GM19240 (cell line): Measurements from ENCODE around the gene CDR2L.
A peak's percentile ranks its signal among the peaks of the same experiment; 100 is the strongest.
"Not testable (repeated sequence)": the region's sequence is repeated elsewhere in the genome, so short reads cannot be mapped to it uniquely, and the experiment has no call there.

ENCODE experiments used
- DNase-seq: peaks from one replicate; pipeline ENCODE4 v3.0.0; 2011; ENCODE audit warnings: low spot score; ENCODE audit not compliant: insufficient read length

The CDR2L gene

DNA sequence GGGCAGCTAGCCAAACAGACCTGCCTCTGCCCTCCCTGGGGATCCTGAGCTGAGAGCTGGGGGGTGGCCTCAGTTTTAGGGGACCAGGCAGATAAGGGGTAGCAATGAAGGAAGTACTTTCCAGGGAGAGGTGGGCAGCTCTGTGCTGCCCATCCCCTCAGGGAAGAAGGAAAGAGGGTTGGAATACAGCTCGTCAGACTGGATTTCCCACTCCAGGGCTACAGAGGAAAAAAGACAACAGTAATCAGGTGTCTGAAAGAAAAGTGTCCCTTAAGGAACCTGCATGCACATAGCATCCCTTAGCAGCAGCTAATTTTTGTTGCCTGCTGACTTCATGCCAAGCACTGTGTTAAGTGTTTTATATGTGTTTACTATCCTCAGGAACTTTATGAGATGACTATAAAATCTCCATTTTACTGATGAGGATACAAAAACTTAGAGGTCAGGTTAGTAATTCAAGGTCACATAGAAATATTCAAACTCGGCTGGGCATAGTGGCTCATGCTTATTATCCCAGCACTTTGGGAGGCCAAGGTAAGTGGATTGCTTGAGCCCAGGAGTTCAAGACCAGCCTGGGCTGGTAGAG is 21.8 kb downstream of the CDR2L start:
- no peak for DNase-seq

DNA sequence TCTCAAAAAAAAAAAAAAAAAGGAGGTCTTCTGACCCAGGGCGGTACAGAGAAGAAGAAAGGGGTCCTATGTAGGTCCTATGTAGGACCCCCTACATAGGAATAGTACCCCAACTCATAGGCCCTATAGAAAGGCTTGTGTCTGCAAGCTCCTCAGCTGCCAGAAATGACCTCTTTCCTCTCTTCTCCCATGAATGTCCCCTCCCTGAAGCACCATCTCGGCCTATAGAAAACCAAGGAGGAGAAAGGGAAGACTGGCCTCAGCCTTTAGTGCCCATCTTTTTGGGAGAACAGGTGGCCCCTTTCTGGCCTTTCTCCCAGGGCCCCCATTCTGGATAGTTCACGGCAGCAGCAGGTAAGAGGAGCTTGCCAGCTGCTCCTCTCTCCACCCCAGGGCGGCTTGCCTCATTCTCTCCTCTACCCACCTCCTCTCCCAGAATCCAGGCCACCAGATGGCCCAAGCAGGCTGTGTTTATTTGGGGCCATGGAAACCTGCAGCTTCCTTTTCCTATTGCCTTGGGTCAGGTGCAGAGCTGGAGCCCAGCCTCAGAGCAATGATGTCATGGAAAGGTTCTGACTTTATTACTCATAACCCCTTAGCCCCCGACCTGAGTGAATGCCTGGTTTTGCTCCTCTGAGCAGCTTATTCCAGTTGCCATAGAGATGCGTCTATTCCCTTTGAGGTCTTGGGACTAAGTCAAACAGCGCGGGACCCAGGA is 23.4 kb downstream of the CDR2L start:
- DNase-seq: no peak

DNA sequence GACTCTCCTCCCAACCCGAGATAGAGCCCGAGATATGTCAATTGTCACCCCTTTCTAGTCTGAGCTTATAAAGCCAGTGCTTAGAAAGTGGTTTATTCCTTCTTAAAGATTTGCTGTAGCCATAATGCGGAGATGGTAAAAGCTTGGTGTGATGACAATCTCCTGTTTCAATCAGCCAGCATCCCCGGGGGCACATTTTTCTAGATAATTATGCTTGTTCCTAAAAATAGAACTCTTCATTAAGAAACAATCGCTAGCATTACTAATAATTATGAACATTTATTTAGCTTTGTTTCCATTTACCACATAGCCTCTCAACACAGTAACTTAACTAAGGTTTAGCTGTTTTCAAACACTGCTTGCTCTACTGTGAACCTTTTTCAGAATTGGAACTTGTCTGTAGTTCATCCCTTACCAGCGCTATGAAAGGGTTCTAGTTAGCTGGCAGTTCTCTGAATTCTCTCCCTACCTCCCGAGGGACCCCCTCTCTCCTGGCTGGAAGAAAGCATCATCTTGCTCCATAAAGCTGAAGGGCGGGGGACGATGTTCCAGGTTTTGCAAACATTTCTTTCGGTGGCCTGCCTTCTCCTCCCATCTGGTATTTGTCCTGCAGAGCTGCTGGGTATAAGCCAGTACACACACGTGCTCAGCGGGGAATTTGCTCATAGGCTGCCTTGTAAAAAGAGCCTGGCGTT is 24.1 kb downstream of the CDR2L start:
- DNase-seq: no peak

DNA sequence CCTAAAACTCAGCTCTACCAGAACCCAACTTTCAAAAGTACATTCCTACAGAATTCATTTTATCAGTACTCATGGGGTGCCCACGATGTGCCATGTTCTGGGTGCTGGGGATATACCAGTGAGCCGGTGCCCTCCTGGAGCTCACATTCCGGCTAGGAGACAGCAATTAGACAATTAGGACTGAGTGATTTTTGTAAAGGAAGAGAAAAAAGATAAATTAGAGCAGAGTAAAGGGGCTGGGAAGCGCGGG is 24.6 kb downstream of the CDR2L start:
- DNase-seq: no peak

DNA sequence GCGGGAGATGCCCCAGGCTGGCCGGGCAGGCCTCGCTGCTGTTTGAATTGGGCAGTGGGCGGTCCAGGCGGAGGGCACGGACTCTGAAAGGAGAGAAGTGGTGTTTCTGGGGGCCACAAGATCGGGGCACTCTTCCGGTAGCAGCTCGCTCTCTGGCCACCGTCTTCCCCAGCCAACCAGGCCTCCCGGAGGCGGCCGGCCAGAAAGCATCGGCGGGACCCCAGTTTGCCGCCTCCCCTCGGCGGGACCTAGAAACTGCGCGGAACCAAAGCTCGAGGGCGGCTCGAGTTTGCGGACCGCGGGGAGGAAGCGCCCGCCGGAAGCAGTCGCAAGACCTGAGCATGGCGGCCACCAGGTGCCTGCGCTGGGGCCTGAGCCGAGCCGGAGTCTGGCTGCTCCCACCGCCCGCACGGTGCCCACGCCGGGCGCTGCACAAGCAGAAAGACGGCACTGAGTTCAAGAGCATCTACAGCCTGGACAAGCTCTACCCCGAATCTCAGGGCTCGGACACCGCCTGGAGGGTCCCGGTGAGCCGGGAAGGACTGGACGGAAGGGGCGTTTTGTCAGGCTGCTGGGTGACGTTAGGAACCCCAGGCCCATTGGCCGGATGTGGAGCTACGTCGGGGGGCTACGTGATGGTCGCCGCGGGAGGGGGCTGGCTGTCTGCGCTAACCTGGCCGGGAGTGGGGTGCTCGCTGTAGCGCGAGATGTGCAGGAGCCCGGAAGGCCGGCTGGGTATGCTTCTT is 25.1 kb downstream of the CDR2L start, which contains the start of gene MRPL58:
Gene MRPL58 (plus strand): TSS at position 325 of the 746 bp plus-strand sequence. CDS start 17 bp downstream, at position 342.
- peak; percentile 94 for DNase-seq

DNA sequence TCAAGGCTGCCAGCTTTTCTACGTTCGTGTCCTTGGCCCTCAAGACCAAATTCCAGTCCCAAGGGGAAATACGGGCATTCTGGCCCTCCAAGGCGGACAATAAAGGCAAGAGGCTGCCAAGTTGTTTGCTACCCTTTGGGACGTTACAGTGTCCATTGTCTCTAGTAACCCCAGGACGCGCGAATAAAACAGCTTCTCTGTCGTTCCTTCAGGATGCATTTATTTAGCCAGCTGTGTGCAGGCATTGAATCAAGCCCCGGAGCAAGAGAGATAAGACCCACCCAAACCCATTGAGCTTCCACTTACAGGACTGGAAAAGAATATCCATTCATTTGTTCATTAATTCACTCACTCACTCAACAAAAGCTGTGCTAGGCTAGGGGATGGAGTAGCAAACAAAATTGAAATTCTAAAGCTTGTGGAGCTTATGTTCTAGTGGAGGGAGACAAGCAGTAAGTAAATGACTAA is 25.7 kb downstream of the CDR2L start:
- DNase-seq: no peak

DNA sequence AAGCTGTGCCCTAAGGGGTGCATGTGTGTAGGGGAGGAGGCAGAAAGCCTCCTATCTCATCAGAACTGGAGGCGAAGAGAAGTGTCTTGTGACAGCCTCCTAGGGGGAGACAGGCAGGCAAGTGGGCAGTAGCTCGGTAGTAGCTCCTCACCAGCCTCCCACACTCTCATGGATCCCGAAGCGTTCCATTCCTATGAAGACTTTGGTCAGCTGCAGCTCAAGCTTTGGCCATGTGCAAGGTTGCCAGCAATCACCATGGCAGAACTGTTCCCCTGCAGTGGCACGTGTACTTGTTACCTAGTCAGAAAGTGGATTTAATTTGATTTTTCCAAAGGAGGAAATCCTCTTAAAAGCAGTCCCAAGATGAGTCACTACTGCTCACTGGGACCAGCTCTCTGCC is 31.7 kb downstream of the CDR2L start:
- no peak for DNase-seq

DNA sequence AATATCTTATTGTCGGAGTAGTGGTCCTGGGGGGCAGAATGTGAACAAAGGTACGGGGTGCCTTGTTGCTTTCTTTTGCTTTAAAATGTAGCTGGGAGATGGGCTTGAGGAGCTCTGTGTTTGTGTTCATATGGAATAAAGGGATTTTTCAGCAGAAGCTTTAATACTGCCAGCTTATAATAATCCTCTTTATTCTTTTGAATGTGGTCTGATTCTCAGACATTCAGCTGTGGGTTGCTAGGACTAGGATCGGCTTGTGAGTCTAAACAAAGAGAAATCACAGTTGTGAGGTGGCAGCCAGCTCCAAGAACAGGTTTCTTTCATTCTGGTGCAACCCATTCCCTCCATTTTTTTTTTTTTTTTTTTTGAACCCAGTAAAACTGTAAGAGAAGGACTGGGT is 32.3 kb downstream of the CDR2L start:
- DNase-seq: no peak

DNA sequence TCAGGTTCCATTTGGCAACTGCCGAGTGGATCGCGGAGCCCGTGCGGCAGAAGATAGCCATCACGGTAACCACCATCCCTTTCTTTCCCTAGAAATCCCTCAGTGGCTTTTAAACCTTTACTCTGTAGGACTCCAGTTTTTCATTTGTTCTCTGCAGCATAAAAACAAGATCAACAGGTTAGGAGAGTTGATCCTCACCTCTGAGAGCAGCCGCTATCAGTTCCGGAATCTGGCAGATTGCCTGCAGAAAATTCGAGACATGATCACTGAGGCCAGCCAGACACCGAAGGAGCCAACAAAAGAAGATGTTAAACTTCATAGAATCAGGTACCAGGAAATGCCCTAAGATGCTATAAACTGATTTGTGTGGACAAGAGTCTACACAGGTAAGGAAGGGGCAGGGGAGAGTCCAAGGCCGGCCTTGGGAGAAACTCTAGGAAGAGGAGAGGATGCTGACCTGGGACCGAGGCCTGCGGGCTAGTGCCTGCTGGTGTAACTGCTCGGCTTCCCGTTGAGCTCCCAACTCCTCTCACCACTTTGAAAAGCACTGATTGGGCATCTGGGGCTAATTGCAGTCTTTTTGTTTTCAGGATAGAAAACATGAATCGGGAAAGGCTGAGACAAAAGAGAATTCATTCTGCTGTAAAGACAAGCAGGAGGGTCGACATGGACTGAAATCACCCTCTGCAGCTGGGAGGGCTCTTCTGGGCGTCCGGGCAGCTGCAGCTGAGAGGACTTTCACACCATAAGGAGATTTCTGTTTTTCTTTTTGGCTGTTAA is 33.1 kb downstream of the CDR2L start:
- no peak for DNase-seq

DNA sequence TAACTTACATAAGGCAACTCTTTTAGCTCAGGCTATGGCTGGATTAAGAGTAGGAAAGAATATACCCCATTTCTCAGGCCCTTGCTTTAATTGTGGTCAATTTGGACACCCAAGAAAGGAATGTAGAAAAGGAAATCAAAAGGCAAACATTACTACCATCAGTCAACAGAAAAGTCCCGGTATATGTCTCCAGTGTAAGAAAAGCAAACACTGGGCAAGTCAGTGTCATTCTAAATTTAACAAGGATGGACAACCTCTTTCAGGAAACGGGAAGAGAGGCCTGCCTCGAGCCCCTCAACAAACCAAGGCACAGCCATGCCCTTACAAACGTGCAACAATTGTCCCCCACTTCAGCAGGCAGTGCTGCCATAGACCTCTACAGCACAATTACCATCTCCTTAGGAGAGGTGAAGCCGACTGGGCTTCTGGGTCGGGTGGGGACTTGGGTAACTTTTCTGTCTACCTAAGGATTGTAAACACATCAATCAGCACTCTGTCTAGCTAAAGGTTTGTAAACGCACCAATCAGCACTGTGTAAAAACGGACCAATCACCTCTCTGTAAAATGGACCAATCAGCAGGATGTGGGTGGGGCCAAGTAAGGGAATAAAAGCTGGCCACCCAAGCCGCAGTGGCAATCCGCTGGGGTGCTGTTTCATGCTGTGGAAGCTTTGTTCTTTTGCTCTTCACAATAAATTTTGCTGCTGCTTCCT is 37.4 kb downstream of the CDR2L start:
- no peak for DNase-seq

DNA sequence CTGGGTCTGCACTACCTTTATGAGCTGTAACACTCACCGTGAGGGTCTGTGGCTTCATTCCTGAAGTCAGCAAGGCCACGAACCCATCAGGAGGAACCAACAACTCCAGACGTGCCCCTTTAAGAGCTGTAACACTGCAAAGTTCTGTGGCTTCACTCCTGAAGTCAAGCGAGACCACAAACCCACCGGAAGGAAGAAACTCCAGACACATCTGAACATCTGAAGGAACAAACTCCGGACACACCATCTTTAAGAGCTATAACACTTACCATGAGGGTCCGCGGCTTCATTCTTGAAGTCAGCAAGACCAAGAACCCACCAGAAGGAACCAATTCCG is 37.9 kb downstream of the CDR2L start:
- not testable (repeated sequence) for DNase-seq

DNA sequence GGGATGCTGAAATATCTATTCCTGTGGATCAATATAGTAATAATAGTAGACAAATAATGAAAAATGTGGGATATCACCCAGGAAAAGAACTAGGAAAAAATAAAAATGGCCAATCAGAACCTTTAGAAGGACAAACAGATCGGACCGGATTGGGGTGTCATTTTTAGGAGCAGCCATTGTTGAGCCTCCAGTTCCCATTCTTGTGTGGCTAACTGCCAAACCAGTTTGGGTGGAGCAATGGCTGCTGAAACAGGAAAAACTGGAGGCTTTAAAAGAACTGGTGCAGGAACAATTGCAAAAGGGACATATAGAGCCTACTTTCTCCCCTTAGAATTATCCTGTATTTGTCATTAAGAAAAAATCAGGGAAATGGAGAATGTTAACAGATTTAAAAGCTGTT is 39.2 kb downstream of the CDR2L start:
- DNase-seq: not testable (repeated sequence)

DNA sequence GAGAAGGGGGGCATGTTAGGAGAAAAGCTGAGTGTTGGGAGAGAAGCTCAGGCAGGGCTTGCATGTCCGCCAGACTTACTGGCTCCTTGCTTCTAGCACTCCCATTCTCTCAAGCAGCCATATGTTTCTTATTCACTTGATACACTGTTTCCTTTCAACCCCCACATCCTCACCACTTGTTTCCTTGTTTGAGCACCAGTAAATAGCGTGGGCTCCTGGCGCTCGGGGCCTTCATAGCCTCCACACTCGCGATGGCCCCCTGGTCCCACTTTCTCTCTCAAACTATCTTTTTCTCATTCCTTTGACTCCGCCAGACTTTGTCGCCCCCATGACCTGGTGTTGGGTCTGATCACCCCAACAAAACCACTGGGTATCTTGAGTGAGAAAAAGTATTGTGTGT is 42.7 kb downstream of the CDR2L start:
- no peak for DNase-seq

DNA sequence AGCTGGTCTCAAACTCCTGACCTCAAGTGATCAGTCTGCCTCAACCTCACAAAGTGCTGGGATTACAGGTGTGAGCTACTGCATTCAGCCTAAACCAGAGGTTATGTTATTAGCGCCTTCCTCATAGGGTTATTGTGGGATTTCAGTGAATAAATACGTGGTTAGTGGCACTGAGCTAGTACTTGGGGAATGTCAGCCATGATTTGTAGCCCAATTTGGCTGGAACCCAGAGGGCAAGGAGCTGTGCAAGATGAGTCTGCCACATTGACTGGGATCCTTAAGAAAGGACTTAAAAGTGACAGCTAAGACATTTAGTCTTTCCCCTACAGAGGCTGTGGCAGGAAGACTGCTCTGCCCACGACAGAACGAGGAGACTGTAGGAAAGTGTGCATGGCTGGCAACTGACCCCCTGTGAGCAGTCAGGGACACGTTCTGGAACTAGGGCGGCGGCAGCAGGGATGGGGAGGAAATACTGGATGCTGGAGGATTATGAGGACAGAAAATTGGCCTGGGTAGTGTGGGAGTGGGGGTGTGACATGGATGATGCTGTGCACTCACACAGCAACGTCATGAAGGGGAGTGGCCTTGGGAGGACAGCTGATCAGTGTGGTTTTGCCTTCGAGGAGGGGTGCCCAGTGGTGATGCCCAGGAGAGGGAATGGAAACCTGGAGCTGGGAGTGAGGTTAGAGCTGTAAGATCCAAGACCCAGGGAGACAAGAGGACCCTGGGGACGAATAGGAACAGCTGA is 44.7 kb downstream of the CDR2L start:
- DNase-seq: no peak

DNA sequence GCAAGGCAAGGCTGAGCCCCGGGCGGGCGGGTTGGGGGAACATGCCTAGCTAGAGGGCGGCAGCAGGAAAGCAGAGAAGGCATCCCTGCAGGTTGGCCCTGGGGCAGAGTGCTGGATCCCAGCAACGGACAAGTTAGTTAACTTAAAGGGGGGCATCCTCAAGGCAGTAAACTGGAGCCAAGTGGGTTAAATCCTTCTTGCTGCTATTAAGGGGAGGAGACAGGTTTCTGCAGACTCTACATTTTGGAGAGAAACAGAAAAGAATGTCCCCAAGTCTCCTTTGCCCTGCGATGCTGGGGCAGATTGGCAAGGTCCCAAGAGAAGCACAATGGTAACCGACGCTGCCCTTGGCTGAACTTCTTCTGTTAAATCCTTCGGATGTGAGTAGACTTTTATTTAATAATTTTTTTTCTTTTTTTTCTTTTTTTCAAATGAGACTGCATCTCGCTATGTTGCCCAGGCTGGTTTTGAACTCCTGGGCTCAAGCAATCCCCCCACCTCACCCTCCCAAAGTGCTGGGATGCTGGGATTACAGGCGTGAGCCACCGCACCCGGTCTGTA is 45.4 kb downstream of the CDR2L start:
- no peak for DNase-seq

DNA sequence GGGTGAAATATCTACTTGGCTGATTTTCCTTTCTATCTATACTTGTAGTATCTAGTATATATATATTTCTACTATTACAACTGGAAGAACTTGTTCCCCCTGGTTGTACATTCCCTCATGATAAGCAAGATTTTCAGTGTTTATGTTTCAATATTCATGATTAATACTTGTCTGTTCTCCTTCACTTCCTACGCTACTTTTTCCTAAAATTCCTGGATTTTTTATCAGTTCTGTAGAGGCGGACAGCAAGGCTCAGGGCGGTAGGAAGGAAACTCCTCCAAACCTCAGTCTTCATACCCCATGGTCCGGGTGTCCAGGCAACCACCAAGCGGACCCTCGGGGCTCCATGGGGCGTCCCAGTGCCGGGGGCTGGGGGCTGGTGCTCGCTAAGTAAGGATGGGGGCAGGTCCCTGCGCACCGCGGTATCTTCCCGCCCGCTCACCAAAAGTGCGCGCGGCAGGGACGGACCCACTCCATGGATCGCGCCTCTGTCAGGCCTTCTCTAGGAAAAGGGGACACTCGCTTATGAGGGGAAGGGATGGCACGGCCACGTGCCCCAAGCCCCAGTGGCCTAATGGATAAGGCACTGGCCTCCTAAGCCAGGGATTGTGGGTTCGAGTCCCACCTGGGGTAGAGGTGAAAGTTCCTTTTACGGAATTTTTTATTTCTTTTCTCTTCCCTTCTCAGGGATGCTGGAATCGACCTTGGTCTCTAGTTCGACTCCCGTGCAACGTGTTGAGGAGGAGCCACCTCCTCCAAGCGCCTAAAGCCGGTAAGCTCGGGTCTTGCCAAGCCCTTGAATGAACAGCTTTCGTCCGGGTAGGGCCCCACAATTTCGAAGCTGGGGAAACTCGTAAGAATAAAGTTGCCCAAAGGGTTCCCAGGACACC is 46.2 kb downstream of the CDR2L start:
- DNase-seq: peak; percentile 42

DNA sequence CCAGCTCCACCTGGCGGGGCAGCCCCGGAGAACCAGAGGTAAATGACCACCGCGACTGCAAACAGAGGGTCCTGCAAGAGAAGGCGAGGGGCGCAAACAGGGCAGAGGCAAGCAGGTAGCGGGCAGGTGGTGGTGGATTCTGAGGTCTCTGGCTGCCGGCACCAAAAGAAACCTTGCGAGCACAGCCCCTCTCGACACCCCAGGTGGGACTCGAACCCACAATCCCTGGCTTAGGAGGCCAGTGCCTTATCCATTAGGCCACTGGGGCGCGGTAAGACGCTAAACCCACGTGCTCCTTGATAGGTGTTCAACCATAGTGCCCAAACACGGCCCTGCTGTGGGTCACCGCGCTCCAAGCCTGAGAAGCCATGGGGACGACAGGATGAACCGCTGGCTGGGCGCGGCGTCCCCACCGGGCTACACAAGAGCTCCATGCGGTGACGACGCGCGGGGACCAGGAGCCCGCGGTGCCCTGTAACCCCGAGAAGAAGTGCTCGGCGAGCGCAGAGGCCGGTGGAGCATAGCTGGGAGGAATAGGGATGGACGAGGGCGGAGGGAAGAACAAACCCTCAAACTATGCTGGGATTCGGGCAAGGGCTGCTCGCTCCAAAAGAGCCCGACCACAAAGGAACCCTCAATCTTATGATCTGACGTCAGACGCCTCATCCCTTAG is 46.9 kb downstream of the CDR2L start:
- DNase-seq: peak; percentile 50

DNA sequence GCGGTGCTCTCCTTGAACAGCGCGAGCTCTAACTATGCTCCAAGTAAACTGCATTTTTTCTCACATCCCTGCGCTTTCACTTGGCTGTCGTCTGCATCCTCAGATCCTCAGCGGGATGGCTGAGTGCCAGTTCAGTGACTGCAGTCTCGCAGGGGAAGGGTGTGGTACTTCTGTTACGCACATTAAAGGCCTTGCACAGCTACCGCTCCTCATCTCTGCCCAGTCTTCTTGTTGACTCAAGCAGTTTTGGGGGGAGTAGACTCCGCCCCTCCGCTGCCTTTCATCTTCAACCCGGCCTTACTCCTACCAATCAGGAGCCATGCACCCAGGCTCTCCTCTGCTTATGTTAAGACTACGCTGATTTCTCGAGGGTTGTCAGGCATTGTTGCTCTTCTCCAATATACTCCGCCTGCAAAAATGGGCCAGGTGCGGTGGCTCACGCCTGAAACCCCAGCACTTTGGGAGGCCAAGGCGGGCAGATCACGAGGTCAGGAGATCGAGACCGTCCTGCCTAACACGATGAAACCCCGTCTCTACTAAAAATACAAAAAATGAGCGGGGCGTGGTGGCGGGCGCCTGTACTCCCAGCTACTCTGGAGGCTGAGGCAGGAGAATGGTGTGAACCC is 49.3 kb downstream of the CDR2L start:
- no peak for DNase-seq
